ENCODE data around the gene ZC3H4. TPM values are rescaled to one million over a fixed set of nuclear protein-coding genes. Genes with fewer than 3 reads are reported as not detected.

Gene ZC3H4
- total and polyA plus RNA-seq, 9 of the 15 experiments (the other 6 are each of a cell fraction or from before 2014, with no cell fraction given), result 2.2 to 75.6 (median 18.3) TPM

DNA sequence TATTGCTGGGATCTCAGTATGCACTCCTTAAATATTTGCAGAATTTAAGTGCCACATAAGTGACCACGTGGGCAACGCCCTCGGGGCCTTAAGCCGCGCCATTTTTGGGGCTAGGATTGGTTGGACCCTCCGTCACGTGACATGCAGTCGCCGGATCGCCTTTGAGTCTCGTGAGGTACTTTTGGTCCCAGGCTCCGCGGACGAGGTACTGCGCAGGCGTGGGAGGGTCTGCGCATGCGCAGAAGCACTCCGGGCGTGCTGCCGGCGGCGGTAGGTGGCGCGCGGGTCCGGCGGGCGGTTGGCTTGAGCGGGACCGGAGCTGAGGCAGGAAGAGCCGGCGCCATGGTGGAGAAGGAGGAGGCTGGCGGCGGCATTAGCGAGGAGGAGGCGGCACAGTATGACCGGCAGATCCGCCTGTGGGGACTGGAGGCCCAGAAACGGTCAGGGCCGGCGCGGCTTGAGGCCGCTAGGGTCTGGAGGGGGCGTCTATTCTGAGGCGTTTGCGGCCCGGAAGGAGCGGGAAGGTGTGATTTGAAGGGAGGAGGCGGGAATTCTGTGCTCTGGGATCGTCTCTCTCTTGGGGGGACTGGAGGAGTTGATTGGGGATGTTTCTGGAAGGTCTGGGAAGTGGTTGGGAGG, 17.1 kb upstream of the ZC3H4 start, which contains the start of gene SAE1 (continued):
- TF ChIP-seq RAD51 (IDR thresholded peaks at IDR 0.05; ENCODE audit: borderline replicate concordance, low read depth) (peak; percentile 100), PCBP2 (IDR thresholded peaks at IDR 0.05; ENCODE audit: low read depth, low read length, poor library complexity, severe bottlenecking) (no peak), IFI16 (CRISPR knock-in tag; IDR thresholded peaks at IDR 0.05) (no peak), RB1 (IDR thresholded peaks at IDR 0.05; ENCODE audit: low read depth) (peak; percentile 91), CAMTA2 (CRISPR knock-in tag; conservative IDR thresholded peaks at IDR 0.05) (no peak), BACH1 (tag; IDR thresholded peaks at IDR 0.05) (peak; percentile 49; the same call in 1 of the 2 replicates), ARID1B (IDR thresholded peaks at IDR 0.05) (no peak)
- TF ChIP-seq, protein P1, sequence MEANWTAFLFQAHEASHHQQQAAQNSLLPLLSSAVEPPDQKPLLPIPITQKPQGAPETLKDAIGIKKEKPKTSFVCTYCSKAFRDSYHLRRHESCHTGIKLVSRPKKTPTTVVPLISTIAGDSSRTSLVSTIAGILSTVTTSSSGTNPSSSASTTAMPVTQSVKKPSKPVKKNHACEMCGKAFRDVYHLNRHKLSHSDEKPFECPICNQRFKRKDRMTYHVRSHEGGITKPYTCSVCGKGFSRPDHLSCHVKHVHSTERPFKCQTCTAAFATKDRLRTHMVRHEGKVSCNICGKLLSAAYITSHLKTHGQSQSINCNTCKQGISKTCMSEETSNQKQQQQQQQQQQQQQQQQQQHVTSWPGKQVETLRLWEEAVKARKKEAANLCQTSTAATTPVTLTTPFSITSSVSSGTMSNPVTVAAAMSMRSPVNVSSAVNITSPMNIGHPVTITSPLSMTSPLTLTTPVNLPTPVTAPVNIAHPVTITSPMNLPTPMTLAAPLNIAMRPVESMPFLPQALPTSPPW (CRISPR knock-in tag; IDR thresholded peaks at IDR 0.05), result peak; percentile 54; the same call in 1 of the 2 replicates
- TF ChIP-seq, protein P2, sequence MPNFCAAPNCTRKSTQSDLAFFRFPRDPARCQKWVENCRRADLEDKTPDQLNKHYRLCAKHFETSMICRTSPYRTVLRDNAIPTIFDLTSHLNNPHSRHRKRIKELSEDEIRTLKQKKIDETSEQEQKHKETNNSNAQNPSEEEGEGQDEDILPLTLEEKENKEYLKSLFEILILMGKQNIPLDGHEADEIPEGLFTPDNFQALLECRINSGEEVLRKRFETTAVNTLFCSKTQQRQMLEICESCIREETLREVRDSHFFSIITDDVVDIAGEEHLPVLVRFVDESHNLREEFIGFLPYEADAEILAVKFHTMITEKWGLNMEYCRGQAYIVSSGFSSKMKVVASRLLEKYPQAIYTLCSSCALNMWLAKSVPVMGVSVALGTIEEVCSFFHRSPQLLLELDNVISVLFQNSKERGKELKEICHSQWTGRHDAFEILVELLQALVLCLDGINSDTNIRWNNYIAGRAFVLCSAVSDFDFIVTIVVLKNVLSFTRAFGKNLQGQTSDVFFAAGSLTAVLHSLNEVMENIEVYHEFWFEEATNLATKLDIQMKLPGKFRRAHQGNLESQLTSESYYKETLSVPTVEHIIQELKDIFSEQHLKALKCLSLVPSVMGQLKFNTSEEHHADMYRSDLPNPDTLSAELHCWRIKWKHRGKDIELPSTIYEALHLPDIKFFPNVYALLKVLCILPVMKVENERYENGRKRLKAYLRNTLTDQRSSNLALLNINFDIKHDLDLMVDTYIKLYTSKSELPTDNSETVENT (CRISPR knock-in tag; IDR thresholded peaks at IDR 0.05), result peak; percentile 57; the same call in 1 of the 2 replicates
- TF ChIP-seq, protein P3, sequence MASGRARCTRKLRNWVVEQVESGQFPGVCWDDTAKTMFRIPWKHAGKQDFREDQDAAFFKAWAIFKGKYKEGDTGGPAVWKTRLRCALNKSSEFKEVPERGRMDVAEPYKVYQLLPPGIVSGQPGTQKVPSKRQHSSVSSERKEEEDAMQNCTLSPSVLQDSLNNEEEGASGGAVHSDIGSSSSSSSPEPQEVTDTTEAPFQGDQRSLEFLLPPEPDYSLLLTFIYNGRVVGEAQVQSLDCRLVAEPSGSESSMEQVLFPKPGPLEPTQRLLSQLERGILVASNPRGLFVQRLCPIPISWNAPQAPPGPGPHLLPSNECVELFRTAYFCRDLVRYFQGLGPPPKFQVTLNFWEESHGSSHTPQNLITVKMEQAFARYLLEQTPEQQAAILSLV (tag; IDR thresholded peaks at IDR 0.05), result no peak
- TF ChIP-seq, protein P4, sequence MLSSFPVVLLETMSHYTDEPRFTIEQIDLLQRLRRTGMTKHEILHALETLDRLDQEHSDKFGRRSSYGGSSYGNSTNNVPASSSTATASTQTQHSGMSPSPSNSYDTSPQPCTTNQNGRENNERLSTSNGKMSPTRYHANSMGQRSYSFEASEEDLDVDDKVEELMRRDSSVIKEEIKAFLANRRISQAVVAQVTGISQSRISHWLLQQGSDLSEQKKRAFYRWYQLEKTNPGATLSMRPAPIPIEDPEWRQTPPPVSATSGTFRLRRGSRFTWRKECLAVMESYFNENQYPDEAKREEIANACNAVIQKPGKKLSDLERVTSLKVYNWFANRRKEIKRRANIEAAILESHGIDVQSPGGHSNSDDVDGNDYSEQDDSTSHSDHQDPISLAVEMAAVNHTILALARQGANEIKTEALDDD (IDR thresholded peaks at IDR 0.05), result no peak
- TF ChIP-seq, protein P5, sequence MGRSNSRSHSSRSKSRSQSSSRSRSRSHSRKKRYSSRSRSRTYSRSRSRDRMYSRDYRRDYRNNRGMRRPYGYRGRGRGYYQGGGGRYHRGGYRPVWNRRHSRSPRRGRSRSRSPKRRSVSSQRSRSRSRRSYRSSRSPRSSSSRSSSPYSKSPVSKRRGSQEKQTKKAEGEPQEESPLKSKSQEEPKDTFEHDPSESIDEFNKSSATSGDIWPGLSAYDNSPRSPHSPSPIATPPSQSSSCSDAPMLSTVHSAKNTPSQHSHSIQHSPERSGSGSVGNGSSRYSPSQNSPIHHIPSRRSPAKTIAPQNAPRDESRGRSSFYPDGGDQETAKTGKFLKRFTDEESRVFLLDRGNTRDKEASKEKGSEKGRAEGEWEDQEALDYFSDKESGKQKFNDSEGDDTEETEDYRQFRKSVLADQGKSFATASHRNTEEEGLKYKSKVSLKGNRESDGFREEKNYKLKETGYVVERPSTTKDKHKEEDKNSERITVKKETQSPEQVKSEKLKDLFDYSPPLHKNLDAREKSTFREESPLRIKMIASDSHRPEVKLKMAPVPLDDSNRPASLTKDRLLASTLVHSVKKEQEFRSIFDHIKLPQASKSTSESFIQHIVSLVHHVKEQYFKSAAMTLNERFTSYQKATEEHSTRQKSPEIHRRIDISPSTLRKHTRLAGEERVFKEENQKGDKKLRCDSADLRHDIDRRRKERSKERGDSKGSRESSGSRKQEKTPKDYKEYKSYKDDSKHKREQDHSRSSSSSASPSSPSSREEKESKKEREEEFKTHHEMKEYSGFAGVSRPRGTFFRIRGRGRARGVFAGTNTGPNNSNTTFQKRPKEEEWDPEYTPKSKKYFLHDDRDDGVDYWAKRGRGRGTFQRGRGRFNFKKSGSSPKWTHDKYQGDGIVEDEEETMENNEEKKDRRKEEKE (IDR thresholded peaks at IDR 0.05; ENCODE audit: borderline replicate concordance in 1 of 2, control insufficient read depth in 1 of 2, low read depth in 2 of 2, low read length in 1 of 2), result no peak
